ENCODE data around the gene ADAMTS5. TPM values are rescaled to one million over a fixed set of nuclear protein-coding genes. Genes with fewer than 3 reads are reported as not detected.

ADAMTS5 gene
- total and polyA plus RNA-seq, 2 of the 13 experiments (the other 11 are each of a cell fraction or from before 2014, with no cell fraction given), result not detected

DNA sequence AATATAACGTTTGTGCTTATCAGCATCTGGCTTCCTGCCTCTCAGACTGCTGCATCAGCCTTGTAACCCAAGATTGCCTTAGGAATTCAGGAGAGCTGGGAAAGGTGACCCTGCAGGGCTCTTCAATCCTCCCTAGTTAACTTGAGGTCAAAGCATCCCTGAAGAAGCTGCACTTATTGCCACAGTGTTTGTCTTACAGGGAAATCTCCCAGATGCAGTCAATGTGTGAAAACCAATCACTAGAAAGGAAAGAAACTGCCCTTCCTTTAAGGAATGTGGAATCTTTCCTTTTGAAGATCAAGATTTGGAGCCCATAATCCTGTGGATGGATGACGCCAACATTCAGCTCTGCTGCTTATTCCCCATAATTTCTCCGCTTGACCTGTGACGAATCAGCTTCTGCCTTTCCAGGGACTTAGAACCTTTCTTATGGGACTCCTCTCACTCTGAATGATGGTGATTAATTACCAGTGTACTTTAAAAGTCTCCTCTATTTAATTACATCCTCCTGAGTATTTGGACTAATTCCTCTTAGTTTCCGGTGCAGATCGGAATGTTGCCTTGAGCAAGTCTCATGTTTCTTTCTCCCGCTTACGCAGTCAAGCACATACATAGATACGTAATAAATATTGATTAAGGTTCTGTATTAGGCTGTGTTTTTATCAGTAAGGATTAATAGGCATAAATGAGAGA is 14.4 kb downstream of the ADAMTS5 start:
- Histone ChIP-seq H3K27ac (ENCODE audit: extremely low read length, insufficient read depth, low read length) (no peak overlapping the region), H3K4me1 (ENCODE audit: insufficient read depth, low read length) (no peaks in the 10 kb centered on the region), H2AFZ (ENCODE audit: low read length) (no peak overlapping the region), H3K27me3 (ENCODE audit: control insufficient read depth in 1 of 2, insufficient read depth in 2 of 2, low read length in 2 of 2) (no peaks in the 10 kb centered on the region), H3K4me3 (replicated peaks in 1 of 3; ENCODE audit: insufficient read depth in 1 of 3, low read depth in 2 of 3, low read length in 3 of 3) (no peak overlapping the region), H3K9ac (ENCODE audit: insufficient read depth, low read depth, low read length) (no peak overlapping the region), H3K36me3 (replicated peaks in 1 of 2; ENCODE audit: control insufficient read depth in 1 of 2, insufficient read depth in 2 of 2, low read length in 2 of 2) (no peaks in the 10 kb centered on the region), H4K20me1 (ENCODE audit: insufficient read depth, low read length) (no peaks in the 10 kb centered on the region), H3K9me3 (ENCODE audit: low read length) (peaks cover 82% of the 10 kb centered on the region), H3K4me2 (ENCODE audit: low read depth, low read length) (no peak overlapping the region), H3K79me2 (ENCODE audit: insufficient read depth, low read length) (no peaks in the 10 kb centered on the region)
- in situ Hi-C loops (cut with HindIII; ENCODE audit: extremely low pct_ligation_motif_present, low pct_unique_long_range_greater_than_20kb), result no loop called here
- BruUV-seq (replicated peaks), result no TSS peak
- intact Hi-C loops (cut with micrococcal nuclease; ENCODE audit: unreplicated experiment), result no loop called here
- WGBS (ENCODE audit: low lambda C conversion rate), result 54% methylated on average over 9 of the region's 9 CpGs
- DNase-seq (ENCODE audit: low spot score) (no peak), FAIRE-seq (no peak), ATAC-seq (no peak)
- ChIA-PET POLR2A (no interaction called here), CTCF (ENCODE audit: low intra/inter-chr PET ratio, low total read pairs) (no interaction called here)
- TF ChIP-seq, protein P1, sequence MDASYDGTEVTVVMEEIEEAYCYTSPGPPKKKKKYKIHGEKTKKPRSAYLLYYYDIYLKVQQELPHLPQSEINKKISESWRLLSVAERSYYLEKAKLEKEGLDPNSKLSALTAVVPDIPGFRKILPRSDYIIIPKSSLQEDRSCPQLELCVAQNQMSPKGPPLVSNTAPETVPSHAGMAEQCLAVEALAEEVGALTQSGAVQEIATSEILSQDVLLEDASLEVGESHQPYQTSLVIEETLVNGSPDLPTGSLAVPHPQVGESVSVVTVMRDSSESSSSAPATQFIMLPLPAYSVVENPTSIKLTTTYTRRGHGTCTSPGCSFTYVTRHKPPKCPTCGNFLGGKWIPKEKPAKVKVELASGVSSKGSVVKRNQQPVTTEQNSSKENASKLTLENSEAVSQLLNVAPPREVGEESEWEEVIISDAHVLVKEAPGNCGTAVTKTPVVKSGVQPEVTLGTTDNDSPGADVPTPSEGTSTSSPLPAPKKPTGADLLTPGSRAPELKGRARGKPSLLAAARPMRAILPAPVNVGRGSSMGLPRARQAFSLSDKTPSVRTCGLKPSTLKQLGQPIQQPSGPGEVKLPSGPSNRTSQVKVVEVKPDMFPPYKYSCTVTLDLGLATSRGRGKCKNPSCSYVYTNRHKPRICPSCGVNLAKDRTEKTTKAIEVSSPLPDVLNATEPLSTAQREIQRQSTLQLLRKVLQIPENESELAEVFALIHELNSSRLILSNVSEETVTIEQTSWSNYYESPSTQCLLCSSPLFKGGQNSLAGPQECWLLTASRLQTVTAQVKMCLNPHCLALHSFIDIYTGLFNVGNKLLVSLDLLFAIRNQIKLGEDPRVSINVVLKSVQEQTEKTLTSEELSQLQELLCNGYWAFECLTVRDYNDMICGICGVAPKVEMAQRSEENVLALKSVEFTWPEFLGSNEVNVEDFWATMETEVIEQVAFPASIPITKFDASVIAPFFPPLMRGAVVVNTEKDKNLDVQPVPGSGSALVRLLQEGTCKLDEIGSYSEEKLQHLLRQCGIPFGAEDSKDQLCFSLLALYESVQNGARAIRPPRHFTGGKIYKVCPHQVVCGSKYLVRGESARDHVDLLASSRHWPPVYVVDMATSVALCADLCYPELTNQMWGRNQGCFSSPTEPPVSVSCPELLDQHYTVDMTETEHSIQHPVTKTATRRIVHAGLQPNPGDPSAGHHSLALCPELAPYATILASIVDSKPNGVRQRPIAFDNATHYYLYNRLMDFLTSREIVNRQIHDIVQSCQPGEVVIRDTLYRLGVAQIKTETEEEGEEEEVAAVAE (CRISPR knock-in tag; IDR thresholded peaks at IDR 0.05; ENCODE audit: borderline replicate concordance), result no peak
- no peak for TF ChIP-seq TRIM24 (CRISPR knock-in tag; IDR thresholded peaks at IDR 0.05)
- TF ChIP-seq ZNF160 (CRISPR knock-in tag; IDR thresholded peaks at IDR 0.05), result no peak
- no peak for TF ChIP-seq MED13 (CRISPR knock-in tag; IDR thresholded peaks at IDR 0.05)
- no peak for TF ChIP-seq AGO2 (optimal IDR thresholded peaks at IDR 0.05; ENCODE audit: low read depth, low read length)
- TF ChIP-seq, protein P2, sequence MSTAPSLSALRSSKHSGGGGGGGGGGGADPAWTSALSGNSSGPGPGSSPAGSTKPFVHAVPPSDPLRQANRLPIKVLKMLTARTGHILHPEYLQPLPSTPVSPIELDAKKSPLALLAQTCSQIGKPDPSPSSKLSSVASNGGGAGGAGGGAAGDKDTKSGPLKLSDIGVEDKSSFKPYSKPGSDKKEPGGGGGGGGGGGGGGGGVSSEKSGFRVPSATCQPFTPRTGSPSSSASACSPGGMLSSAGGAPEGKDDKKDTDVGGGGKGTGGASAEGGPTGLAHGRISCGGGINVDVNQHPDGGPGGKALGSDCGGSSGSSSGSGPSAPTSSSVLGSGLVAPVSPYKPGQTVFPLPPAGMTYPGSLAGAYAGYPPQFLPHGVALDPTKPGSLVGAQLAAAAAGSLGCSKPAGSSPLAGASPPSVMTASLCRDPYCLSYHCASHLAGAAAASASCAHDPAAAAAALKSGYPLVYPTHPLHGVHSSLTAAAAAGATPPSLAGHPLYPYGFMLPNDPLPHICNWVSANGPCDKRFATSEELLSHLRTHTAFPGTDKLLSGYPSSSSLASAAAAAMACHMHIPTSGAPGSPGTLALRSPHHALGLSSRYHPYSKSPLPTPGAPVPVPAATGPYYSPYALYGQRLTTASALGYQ (CRISPR knock-in tag; IDR thresholded peaks at IDR 0.05), result no peak
- TF ChIP-seq DNMT1 (CRISPR knock-in tag; IDR thresholded peaks at IDR 0.05), result no peak
- TF ChIP-seq ZMAT3 (CRISPR knock-in tag; conservative IDR thresholded peaks at IDR 0.05), result no peak
- TF ChIP-seq ELF1 (CRISPR knock-in tag; IDR thresholded peaks at IDR 0.05), result no peak
- TF ChIP-seq, protein P3, sequence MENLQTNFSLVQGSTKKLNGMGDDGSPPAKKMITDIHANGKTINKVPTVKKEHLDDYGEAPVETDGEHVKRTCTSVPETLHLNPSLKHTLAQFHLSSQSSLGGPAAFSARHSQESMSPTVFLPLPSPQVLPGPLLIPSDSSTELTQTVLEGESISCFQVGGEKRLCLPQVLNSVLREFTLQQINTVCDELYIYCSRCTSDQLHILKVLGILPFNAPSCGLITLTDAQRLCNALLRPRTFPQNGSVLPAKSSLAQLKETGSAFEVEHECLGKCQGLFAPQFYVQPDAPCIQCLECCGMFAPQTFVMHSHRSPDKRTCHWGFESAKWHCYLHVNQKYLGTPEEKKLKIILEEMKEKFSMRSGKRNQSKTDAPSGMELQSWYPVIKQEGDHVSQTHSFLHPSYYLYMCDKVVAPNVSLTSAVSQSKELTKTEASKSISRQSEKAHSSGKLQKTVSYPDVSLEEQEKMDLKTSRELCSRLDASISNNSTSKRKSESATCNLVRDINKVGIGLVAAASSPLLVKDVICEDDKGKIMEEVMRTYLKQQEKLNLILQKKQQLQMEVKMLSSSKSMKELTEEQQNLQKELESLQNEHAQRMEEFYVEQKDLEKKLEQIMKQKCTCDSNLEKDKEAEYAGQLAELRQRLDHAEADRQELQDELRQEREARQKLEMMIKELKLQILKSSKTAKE (CRISPR knock-in tag; IDR thresholded peaks at IDR 0.05; ENCODE audit: borderline replicate concordance), result no peak
- TF ChIP-seq, protein P4, sequence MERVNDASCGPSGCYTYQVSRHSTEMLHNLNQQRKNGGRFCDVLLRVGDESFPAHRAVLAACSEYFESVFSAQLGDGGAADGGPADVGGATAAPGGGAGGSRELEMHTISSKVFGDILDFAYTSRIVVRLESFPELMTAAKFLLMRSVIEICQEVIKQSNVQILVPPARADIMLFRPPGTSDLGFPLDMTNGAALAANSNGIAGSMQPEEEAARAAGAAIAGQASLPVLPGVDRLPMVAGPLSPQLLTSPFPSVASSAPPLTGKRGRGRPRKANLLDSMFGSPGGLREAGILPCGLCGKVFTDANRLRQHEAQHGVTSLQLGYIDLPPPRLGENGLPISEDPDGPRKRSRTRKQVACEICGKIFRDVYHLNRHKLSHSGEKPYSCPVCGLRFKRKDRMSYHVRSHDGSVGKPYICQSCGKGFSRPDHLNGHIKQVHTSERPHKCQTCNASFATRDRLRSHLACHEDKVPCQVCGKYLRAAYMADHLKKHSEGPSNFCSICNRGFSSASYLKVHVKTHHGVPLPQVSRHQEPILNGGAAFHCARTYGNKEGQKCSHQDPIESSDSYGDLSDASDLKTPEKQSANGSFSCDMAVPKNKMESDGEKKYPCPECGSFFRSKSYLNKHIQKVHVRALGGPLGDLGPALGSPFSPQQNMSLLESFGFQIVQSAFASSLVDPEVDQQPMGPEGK (CRISPR knock-in tag; IDR thresholded peaks at IDR 0.05), result no peak
- TF ChIP-seq, protein P5, sequence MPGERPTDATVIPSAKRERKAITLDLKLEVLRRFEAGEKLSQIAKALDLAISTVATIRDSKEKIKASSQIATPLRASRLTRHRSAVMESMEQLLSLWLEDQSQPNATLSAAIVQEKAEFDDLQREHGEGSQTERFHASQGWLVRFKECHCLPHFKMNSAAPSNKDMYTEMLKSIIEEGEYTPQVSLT (CRISPR knock-in tag; IDR thresholded peaks at IDR 0.05; ENCODE audit: borderline replicate concordance, low read depth), result no peak

Data from HepG2 (cell line).